Thoracic aorta (tissue), 2 donors: ENCODE measurements around the gene MAOA. TPM values are rescaled to one million over a fixed set of nuclear protein-coding genes. Genes with fewer than 3 reads are reported as not detected.

Source experiments
- ATAC-seq: fragments of 150-250 bp; one replicate; pipeline ENCODE4 v1.8.0; 2017; ENCODE audit warnings: low read depth; ENCODE audit not compliant: insufficient number of reproducible peaks, low FRiP score
- DNase-seq: peaks from one replicate; pipeline ENCODE4 v3.0.0-alpha.2; 2020; ENCODE audit warnings: low spot score
- H3K27ac ChIP-seq, 2 donors: fragments of 200-600 bp; sonication (generic); 1 replicate in 1 of 2; 2 replicates in 1 of 2; pipeline ENCODE4 v1.5.1; 2016; ENCODE audit warnings: mild to moderate bottlenecking in 2 of 2, moderate library complexity in 2 of 2
- H3K27me3 ChIP-seq: fragments of 200-600 bp; sonication (generic); replicated peaks from 2 replicates; pipeline ENCODE4 v1.6.0; 2016; ENCODE audit warnings: mild to moderate bottlenecking; ENCODE audit not compliant: insufficient read depth
- H3K36me3 ChIP-seq: fragments of 200-600 bp; sonication (generic); one replicate; pipeline ENCODE4 v1.5.1; 2016
- H3K4me1 ChIP-seq, 2 donors: fragments of 200-600 bp; sonication (generic); 1 replicate in 1 of 2; 2 replicates in 1 of 2; pipeline versions ENCODE4 v1.5.1 to v1.6.0; 2016; ENCODE audit warnings: low read depth in 2 of 2, mild to moderate bottlenecking in 1 of 2; ENCODE audit not compliant: control insufficient read depth in 1 of 2
- H3K4me3 ChIP-seq: fragments of 200-600 bp; sonication (generic); 2 replicates; pipeline ENCODE4 v1.5.1; 2016; ENCODE audit warnings: mild to moderate bottlenecking
- H3K9me3 ChIP-seq: fragments of 200-600 bp; sonication (generic); 2 replicates; pipeline ENCODE4 v1.5.1; 2016
- total RNA-seq, 2 donors: library from RNA; depleted of rRNA; stranded (reverse); fragments of >200 nt; gene quantifications; one replicate each; pipeline versions ENCODE4 v1.1.0 to v1.2.3, GENCODE V29; 2016
- TF ChIP-seq, protein P1 (sequence below): fragments of 200-600 bp; sonication (generic); IDR thresholded peaks from one replicate; pipeline ENCODE4 v1.5.1; 2019; ENCODE audit warnings: antibody characterized with exemption

MAOA gene
- total RNA-seq, 2 donors from 2014 or later: 85.1 to 98.2 TPM

DNA sequence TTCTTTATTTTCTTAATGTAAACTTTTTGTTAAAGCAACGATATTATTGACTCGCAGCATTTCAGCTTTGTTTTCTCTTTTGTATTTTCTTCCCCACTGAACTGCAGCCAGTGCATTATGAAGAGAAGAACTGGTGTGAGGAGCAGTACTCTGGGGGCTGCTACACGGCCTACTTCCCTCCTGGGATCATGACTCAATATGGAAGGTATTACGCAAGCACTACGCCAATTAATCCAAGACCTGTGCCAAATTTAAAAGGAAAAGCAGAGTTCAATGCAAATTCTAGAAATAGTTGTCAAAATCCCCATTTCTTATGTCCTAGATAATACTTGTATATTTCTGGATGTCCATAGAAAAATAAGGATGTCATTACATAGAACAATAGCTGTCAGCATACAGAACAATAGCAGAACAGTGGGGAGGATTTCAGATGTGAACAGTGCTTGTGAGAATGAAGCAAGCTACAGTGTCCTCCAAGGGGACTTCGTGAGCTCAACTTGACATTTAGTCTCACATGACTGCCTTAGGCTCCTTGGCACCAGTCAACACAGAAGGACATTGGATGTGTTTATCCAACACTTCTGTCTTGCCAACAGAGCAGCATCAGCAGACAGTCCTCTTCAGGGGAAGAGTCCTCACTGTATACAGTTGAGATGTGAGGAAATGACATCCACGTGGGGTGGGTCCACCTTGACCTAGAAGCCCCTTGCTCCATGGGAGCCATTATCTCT lies 85.9 kb downstream of the MAOA start:
- Histone ChIP-seq H3K4me3 (no peak overlapping the region), H3K27ac (no peak overlapping the region), H3K4me1 (peaks cover 0 to 16% of the 10 kb centered on the region in 2 donors), H3K27me3 (no peaks in the 10 kb centered on the region), H3K9me3 (no peaks in the 10 kb centered on the region), H3K36me3 (peaks cover 11% of the 10 kb centered on the region)
- TF ChIP-seq, protein P1, sequence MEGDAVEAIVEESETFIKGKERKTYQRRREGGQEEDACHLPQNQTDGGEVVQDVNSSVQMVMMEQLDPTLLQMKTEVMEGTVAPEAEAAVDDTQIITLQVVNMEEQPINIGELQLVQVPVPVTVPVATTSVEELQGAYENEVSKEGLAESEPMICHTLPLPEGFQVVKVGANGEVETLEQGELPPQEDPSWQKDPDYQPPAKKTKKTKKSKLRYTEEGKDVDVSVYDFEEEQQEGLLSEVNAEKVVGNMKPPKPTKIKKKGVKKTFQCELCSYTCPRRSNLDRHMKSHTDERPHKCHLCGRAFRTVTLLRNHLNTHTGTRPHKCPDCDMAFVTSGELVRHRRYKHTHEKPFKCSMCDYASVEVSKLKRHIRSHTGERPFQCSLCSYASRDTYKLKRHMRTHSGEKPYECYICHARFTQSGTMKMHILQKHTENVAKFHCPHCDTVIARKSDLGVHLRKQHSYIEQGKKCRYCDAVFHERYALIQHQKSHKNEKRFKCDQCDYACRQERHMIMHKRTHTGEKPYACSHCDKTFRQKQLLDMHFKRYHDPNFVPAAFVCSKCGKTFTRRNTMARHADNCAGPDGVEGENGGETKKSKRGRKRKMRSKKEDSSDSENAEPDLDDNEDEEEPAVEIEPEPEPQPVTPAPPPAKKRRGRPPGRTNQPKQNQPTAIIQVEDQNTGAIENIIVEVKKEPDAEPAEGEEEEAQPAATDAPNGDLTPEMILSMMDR: no peak
- ATAC-seq (no peak), DNase-seq (no peak)

DNA sequence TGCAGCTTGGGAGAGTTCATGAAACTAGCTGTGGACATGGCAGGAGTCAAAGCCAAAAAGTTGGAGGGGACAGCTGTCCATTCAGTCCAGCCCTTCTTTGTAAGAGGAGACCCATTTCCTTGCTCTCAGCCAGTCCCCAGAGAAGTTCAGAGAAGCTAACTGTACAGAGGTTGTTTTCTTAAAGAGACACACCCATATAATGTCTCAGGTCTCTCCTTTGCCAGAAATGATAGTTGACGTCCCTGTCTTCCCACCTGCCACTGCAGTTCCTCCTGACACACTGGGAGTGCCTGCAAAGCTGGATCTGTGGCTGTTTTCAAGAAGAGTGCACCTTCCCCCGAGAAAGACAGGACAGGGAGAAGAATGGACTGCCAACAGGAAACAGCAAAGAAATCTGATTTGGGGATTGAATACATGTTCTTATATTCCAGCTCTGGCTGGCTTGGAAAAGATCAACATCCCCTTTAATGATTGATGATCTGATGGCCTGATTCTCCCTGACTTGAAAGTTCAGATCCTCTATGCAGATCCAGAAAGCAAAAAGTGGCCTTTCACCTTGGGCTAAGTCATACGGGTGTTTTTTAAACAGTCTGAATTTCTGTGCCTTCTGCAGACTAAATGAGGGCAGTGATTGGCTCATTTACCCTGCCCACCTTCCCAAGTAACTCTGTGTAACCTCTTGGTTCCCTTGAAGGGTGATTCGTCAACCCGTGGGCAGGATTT lies 87.2 kb downstream of the MAOA start:
- no peaks in the 10 kb centered on the region for H3K27me3 ChIP-seq
- TF ChIP-seq, protein P1: no peak
- no peak overlapping the region for H3K27ac ChIP-seq
- ATAC-seq: no peak
- DNase-seq: no peak
- H3K36me3 ChIP-seq: peaks cover 11% of the 10 kb centered on the region
- H3K4me1 ChIP-seq: peaks cover 0 to 16% of the 10 kb centered on the region in 2 donors
- H3K9me3 ChIP-seq: no peaks in the 10 kb centered on the region
- H3K4me3 ChIP-seq: no peak overlapping the region

DNA sequence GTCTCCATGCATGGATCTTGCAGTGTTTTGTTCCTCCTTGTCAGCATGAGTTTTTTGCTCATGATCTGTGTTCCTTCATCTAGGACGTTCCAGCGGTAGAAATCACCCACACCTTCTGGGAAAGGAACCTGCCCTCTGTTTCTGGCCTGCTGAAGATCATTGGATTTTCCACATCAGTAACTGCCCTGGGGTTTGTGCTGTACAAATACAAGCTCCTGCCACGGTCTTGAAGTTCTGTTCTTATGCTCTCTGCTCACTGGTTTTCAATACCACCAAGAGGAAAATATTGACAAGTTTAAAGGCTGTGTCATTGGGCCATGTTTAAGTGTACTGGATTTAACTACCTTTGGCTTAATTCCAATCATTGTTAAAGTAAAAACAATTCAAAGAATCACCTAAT lies 88.2 kb downstream of the MAOA start:
- Histone ChIP-seq H3K9me3 (no peaks in the 10 kb centered on the region), H3K4me3 (no peak overlapping the region), H3K36me3 (peaks cover 11% of the 10 kb centered on the region), H3K27me3 (no peaks in the 10 kb centered on the region), H3K4me1 (peaks cover 0 to 16% of the 10 kb centered on the region in 2 donors), H3K27ac (no peak overlapping the region)
- TF ChIP-seq, protein P1: no peak
- ATAC-seq (no peak), DNase-seq (no peak)

DNA sequence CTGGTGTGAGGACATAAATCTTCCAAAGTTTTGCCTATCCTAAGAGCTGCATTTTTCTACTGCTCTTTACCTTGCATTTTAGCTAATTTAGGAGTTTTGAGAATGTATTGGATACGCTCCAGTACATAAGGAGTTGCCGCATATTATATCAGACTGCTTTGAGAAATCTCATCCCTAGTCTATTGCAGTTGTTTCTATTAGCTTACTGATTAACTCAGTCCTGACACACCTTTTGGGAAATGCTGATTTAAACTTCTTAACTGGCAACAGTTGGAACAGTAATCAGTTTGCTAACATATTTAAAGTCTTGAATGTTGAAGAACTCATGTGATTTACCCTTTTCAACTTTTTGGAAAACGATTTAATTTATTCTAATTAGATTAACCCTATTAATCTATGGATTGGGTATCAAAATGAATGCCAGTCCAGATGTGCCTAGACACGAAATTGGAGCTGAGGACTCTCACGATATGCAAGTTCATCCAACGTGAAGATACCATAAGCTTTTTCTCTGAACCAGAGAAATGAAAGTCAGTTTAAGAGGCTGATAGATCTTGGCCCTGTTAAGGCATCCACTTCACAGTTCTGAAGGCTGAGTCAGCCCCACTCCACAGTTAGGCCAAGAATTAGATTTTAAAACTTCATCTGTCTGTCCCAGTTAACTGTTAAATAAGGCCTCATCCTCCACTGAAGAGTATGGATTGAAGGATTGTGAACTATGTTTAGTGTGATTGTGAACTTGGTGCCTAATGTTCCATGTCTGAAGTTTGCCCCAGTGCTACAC lies 90.0 kb downstream of the MAOA start:
- Histone ChIP-seq H3K36me3 (peaks cover 11% of the 10 kb centered on the region), H3K4me1 (peaks cover 0 to 15% of the 10 kb centered on the region in 2 donors), H3K4me3 (no peak overlapping the region), H3K9me3 (no peaks in the 10 kb centered on the region), H3K27ac (no peak overlapping the region), H3K27me3 (no peaks in the 10 kb centered on the region)
- no peak for DNase-seq
- ATAC-seq: no peak
- TF ChIP-seq, protein P1: no peak

DNA sequence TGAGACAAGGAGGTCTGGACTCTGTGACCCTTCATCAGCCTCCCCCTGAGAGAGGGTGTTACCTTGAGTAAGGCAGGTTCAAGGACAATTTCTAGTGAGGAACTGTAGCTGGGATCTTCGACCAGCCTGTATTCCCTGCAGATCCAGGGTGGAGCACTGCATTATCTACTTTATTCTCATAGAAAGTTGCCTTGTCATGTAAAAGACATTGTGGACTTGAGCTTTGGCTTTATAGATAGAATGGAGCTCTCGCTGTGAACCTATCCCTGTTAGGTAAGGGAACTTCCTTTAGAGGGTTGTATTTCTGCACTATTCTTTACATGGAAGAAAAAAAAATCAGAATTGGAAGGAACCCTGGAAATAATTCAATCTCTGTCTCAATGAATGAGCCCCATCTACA lies 91.4 kb downstream of the MAOA start:
- no peaks in the 10 kb centered on the region for H3K27me3 ChIP-seq
- no peak overlapping the region for H3K27ac ChIP-seq
- no peak overlapping the region for H3K4me3 ChIP-seq
- peaks cover 0 to 3% of the 10 kb centered on the region in 2 donors for H3K4me1 ChIP-seq
- DNase-seq (no peak), ATAC-seq (no peak)
- no peaks in the 10 kb centered on the region for H3K9me3 ChIP-seq
- H3K36me3 ChIP-seq: peaks cover 11% of the 10 kb centered on the region
- TF ChIP-seq, protein P1: no peak
